Measurements from ENCODE around the gene DNTT.
"Not testable (repeated sequence)": the region's sequence is repeated elsewhere in the genome, so short reads cannot be mapped to it uniquely, and the experiment has no call there.

The DNTT gene

GRCh38 chr10:96276426-96276825 is 27.8 kb upstream of the DNTT start:
- no peak for DNase-seq (ENCODE audit: low read depth in 2 of 2)

DNA sequence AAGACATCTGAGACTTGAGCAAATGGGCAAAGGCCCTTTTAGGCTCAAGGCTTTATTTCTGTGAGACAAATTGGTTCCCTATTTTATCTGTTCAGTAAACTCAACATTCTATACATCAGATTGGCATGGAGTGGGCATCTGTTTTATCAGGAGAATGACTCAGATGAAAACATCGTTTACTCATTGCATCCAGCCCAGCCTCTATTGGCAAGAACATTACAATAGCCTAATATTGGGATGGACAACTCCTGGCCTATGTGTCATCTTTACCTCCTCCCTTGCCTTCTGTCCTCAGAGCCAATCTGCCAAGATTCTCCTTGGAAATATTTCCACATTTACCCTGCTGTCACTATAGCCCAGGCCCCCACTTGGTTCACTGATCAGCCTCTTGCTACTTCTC is 27.4 kb upstream of the DNTT start:
- no peak for DNase-seq (ENCODE audit: low read depth in 2 of 2)

DNA sequence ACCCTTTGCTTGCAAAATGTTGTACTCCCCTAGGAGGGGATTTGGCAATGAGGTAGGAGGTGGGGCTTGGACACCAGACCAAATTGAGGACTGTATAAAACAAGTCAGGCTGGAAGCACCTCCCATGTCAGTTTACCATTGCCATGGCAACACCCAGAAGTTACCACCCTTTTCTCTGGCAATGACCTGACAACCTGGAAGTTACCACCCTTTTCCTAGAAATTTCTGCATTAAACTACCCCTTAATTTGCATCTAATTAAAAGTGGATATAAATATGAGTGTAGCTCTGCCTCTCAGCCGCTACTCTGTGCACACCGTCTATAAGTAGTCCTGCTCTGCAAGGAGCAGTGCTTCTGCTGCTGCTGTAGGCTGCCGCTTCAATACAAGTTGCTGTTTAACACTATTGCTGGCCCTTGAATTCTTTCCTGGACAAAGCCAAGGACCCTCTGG is 25.0 kb upstream of the DNTT start:
- DNase-seq (ENCODE audit: low read depth in 2 of 2), result no peak

DNA sequence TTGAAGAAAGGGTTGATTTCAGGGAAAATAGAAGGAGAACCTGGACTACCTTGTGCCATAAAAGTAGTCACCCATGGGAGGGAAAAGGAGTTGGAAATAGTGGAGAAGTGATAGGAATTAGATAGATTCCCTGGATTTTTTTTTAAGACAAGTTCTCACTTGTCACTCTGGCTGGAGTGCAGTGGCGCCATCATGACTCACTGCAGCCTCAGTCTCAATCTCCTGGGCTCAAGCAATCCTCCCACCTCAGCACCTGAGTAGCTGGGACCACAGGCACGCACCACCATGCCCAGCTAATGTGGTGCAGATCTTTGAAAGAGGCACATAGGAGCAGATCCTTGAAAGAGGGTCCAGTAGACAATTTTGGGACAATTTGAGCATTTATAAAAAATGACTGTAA is 23.4 kb upstream of the DNTT start:
- DNase-seq (ENCODE audit: low read depth in 2 of 2), result no peak

- DNase-seq (ENCODE audit: low read depth in 2 of 2), result no peak
Measured at GRCh38 chr10:96281444-96282029, 22.7 kb upstream of the DNTT start.

DNA sequence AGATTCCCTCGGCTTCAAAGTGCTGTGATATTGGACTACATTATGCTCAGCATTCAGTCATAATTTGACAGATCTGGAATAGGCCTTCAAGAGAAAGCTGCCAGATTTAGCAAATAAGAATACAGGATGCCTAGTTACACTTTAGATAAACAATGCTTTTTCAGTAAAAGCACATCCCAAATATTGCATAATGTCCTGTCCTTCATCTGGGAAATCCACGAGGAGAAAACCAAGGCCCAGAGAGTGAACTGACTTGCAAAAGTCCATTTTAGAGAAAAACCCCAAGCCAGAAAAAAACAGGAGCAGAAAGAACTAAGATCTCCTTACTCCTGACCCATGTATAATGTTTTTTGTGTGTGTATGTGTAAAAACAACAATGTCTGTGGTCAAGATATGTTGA is 20.9 kb upstream of the DNTT start:
- DNase-seq (ENCODE audit: low read depth in 2 of 2), result no peak

DNA sequence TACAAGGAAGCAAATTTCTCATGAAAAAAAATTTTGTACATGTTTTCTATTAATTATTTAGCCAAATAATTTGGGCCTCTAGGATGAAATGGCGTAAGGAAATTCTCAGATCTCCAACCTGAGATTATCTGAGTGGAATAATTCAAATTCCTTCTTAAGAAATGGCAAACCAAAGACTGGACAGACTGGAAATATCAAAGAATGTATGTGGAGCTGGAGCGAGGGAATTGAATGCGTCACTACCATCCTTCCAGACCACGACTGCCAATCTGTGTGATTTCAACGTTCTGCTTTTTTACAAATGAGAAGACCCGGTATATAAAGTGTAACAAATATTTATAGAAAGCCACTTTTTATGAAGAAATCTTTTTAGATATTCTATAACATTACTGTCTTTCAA is 20.5 kb upstream of the DNTT start:
- no peak for DNase-seq (ENCODE audit: low read depth in 2 of 2)

DNA sequence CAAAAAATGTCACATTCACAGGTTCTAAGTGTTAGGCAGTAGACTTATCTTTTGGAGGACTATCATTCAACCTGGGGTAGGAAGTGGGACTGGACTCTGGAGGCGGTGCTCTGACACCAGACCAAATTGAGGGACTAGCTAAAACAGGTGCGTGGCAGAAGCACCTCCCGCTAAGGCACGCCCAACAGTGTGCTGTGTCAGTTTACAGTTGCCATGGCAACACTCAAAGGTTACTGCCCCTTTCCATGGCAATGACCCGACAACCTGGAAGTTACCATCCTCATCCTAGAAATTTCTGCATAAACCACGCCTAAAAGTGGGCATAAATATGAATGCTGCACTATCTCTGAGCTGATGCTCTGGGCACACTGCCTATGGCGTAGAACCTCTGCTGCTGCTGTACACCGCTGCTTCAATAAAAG is 18.9 kb upstream of the DNTT start:
- no peak for DNase-seq (ENCODE audit: low read depth in 2 of 2)

- no peak for DNase-seq (ENCODE audit: low read depth in 2 of 2)
Measured at GRCh38 chr10:96287392-96288105, 16.7 kb upstream of the DNTT start.

- DNase-seq (ENCODE audit: low read depth in 2 of 2), result no peak
Measured at GRCh38 chr10:96288151-96288621, 16.0 kb upstream of the DNTT start.

DNA sequence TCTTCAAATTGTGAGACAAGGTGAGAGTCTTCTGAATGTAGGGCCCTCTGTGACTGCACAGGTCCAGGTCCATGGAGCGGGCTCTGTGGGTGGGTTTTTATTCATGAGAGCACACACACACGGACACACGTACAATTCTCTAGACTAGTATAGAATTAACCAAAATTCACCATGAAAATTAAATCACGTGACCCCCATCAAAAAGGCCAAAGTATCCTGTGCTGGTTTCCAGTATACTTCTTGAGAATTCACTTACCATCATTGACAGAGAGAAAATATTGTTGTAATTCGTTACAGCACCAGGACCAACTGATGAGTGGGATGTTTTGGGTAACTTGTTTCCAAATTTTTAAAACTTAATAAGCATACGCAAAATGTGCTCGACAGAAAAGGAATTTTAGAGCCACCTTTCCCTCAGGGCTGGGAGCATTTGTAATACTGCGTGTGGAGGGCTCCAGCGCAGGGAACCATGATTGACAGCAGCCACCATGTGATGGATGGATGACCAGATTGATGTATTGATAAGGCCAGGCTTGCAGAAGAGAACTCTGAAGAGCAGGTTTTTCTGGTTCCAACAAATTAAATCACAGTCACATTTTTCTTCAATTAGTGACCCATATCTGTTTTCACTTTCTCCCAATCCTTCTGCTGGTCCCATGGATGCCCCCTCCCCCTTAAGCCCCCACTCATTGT is 14.9 kb upstream of the DNTT start:
- DNase-seq (ENCODE audit: low read depth in 2 of 2), result no peak

GRCh38 chr10:96290368-96291133 is 13.7 kb upstream of the DNTT start:
- DNase-seq (ENCODE audit: low read depth in 2 of 2), result no peak

- DNase-seq (ENCODE audit: low read depth in 2 of 2), result no peak
Measured at GRCh38 chr10:96292971-96293920, 11.0 kb upstream of the DNTT start.

DNA sequence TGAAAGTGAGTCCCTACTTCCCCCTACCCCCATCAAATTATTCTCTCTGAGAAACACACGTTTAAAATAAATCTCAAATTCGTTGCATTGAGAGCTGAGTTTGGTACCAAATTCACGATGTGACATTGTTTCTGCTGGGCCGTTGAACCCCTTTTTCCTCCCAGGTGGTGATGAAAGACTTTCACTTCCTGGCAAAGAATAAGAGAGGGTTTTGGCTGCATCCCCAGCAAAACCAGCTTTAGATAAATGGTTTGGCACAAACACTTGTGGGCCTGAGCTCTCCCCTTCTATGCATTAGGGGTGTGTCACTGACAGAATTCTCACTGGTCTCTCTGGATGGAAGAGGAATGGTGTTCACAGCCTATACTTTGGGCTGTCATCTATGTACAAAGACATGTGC is 8.8 kb upstream of the DNTT start:
- DNase-seq (ENCODE audit: low read depth in 2 of 2), result no peak

DNA sequence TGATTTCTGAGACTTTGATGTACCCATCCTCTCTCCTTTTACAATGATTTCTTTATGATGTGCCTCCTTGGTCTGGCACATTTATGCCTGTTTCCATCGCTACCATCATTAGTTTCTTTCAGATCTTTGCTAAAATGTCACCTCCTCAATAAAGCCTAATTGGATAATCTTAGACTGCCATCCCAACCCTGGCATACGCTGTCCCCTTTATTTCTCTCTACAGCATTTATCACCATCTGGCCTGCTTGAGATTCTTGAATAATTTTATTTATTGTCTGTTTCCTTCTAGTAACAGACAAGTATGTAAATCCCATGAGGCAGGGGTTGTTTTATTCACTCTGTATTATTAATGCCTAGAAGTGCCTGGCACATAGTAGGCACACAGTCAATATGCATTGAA is 6.7 kb upstream of the DNTT start:
- DNase-seq (ENCODE audit: low read depth in 2 of 2), result no peak

GRCh38 chr10:96298362-96298761 is 5.9 kb upstream of the DNTT start:
- no peak for DNase-seq (ENCODE audit: low read depth in 2 of 2)

- DNase-seq (ENCODE audit: low read depth in 2 of 2), result no peak
Measured at GRCh38 chr10:96299383-96299782, 4.9 kb upstream of the DNTT start.

GRCh38 chr10:96301616-96302015 is 2.6 kb upstream of the DNTT start:
- DNase-seq (ENCODE audit: low read depth in 2 of 2), result no peak

DNA sequence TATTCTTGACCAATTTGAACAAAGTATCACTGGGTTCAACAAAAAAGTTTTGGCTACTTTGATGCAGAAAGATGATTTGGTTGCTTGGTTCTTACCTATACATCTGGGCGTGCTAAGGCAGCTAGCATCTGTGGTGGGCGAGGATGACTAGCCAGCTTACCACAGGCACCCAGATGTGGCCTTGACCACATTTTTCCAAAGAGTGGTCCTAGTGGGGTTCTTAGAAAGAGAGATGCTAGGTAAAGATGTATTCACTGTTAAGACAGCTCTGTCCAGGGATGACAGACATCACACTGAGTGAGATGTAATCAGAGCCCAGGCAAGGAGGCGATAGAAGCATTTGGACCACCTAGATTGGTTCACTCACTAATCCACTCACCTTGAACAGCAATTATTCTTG is 785 bp downstream of the DNTT start:
- DNase-seq (ENCODE audit: low read depth in 2 of 2), result no peak

DNA sequence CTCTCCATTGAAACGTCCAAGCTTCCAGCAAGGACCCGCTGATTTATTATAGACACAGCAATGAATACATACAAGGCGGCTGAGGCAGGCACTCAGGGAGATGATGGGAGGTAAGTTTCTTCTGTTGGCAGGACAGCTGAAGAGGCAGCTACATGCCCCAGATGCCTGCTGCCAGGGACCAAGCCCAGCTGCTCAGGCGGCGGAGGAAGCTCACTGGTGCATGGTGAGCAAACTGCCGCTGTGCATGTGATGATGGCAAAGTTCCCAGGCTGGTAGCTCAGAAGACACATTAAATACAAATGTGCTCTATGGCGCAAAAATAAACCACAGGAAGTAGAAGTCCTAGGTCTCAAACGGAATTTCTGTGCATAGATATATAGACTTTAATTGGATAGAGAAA is 2.3 kb downstream of the DNTT start:
- DNase-seq (ENCODE audit: low read depth in 2 of 2), result no peak

GRCh38 chr10:96308854-96309253 is 4.6 kb downstream of the DNTT start:
- DNase-seq (ENCODE audit: low read depth in 2 of 2), result not testable (repeated sequence)
